Astrocyte (in vitro differentiated cells and primary cell): ENCODE data around the gene RBBP8.

Experiments used
- EZH2 ChIP-seq: IDR thresholded peaks from 2 replicates; pipeline ENCODE4 v1.6.1; 2012; ENCODE audit warnings: mild to moderate bottlenecking, low read length, inconsistent platforms; ENCODE audit not compliant: insufficient read depth
- TF ChIP-seq, protein P1 (sequence below): IDR thresholded peaks from 2 replicates; pipeline ENCODE4 v1.5.1; 2011; ENCODE audit warnings: low read depth, mild to moderate bottlenecking, inconsistent platforms, low read length, moderate library complexity; ENCODE audit not compliant: insufficient read depth

DNA sequence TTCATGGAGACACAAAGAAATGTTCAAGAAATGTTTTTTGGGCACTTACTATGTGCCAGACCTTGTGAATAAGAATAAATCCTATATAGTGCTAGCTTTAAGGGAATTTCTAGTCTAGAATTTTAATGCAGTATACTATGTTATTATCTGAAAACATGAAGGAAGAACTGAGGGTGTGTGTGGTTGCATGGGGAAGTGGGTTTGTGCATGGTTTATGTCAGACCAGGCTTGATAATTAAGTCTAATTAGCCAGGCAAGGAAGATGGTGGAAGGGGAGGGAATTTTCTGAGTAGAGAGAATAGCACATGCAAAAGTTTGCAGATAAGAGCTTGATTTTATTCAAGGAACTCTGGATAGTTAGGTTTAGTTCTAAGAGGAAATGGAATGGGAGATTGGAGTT, 6.5 kb downstream of the RBBP8 start:
- TF ChIP-seq, protein P1, sequence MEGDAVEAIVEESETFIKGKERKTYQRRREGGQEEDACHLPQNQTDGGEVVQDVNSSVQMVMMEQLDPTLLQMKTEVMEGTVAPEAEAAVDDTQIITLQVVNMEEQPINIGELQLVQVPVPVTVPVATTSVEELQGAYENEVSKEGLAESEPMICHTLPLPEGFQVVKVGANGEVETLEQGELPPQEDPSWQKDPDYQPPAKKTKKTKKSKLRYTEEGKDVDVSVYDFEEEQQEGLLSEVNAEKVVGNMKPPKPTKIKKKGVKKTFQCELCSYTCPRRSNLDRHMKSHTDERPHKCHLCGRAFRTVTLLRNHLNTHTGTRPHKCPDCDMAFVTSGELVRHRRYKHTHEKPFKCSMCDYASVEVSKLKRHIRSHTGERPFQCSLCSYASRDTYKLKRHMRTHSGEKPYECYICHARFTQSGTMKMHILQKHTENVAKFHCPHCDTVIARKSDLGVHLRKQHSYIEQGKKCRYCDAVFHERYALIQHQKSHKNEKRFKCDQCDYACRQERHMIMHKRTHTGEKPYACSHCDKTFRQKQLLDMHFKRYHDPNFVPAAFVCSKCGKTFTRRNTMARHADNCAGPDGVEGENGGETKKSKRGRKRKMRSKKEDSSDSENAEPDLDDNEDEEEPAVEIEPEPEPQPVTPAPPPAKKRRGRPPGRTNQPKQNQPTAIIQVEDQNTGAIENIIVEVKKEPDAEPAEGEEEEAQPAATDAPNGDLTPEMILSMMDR = no peak
- no peak for TF ChIP-seq EZH2
